HG03095 (cell line): ENCODE results near the gene CMTM7.

ENCODE experiments used
- ATAC-seq: cut with Tn5 transposase; IDR thresholded peaks from one replicate; pipeline ENCODE4 v1.9.1; 2021; ENCODE audit warnings: moderate library complexity; ENCODE audit not compliant: unreplicated experiment

Gene CMTM7

GRCh38 chr3:32391643-32392535 lies at the start of gene CMTM7:
CMTM7 (plus strand) TSS chr3:32391853; CDS start chr3:32391907, 54 bp downstream.
- peak; percentile 54 for ATAC-seq

DNA sequence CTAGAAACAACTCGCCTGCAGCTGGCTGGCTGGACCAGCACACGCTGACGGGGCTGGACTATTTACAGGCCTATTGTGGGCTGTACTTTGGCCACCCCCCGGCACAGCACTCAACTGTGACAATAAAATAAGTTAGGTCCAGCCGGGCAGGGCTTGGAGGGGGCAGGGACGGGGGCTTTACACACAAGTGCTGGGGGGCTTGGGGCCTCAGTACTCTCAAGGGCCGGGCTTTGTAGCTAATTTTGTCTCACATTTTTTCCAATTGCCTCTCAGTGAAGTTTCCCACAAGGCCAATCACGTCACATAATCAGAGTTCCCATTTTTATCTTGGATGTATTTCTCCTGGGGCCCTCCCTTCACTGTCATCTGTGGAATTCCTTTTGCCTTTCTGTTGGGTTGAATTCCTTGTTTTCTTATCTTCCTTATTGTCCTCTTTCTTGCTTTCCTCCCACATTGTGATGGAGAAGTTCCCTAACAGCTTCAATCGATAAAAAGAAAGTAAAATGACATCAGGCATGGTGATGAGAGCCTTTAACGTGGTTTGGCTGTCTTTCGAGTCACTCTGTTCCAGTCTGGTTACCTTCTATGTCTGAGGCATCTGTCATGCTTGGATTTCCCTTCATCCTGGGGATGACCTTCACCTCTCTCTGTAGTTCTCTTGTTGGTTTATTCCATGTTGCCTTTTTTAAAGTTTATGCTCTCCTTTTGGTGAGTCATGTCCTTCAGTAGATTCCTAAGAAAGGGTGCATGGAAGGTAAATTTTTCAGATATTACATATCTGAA lies 44.1 kb upstream of the CMTM7 start:
- no peak for ATAC-seq

DNA sequence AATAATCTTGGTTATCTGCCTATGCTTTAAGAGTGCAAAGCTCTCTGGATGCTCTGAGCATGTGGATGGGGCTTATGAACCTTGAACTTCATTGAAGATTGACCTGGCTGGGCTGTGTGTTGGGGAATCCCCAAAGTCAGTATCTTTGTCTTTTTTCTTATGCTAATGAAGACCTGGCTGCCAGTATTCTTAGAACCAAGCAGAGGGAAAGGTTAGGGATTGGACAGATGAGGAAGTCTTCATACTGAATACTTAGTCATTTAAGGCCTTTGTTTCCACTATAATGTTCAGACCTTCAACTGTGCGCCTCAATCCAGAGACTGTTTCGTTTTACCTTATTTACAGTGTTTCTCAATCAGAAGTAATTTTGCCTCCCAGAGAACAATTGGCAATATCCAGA lies 42.5 kb upstream of the CMTM7 start:
- ATAC-seq, result no peak

GRCh38 chr3:32352563-32352962 lies 39.1 kb upstream of the CMTM7 start:
- ATAC-seq, result no peak

- no peak for ATAC-seq
These were observed 38.3 kb upstream of the CMTM7 start for GRCh38 chr3:32353351-32353750.

DNA sequence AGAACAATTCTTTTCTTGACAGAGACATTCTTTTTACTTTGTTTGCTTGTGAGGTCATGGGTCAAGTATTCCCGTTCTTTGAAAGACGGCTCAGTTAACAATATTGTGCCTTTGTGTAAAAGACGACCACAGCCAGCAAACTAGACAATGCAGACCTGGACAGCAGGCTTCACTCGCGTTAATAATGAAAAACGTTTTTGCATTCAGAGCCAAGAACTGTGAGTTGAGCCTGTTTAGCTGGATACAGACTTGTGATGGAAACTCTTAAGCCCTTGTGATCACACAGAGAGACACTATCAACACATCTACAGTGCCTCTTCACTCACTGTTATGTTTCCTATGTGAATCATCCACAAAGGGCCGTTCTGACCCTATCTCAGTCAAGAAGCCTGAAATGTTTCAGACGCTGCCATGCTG lies 37.3 kb upstream of the CMTM7 start:
- ATAC-seq, result no peak

DNA sequence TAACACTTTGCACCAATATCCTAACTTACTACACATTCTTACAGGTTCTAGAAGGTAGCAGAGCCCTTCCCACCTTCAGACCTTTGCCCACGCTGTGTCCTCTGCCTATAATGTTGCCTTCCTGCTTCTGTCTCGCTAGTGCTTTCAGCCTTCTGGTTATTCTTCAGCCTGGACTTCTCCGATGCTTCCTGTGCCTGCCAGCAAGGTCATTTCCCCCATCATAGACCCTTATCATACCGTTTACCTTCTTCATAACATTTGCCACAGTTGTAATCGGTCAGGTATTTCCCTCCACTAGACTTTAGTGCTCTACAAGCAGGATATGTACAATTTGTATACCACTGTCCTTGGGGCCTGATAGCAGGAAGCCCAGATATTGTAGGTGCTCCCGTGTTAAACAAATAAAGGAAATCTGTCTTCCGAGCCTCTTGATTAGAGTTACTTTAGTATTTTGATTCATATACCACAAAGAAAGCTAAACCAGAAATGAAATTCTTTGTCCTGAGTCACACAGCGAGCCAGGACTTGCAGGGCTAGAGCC lies 35.8 kb upstream of the CMTM7 start:
- ATAC-seq, result no peak

GRCh38 chr3:32359766-32360492 lies 31.7 kb upstream of the CMTM7 start:
- ATAC-seq, result no peak

DNA sequence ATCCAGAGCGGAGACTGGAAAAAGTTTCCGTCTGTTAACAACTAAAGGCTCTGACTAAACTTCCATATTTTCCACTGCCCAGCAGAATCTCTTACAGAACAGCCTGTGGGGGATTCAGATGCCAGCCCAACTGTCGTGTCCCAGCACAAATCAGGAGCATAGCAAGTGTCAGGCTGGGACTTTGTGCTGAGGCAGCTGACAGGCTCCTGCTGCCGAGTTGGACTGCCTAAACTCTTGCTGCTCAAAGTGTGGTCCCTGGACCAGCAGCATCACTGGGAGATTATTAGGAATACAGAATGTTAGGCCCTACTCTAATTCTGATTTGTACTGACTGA lies 31.2 kb upstream of the CMTM7 start:
- no peak for ATAC-seq

DNA sequence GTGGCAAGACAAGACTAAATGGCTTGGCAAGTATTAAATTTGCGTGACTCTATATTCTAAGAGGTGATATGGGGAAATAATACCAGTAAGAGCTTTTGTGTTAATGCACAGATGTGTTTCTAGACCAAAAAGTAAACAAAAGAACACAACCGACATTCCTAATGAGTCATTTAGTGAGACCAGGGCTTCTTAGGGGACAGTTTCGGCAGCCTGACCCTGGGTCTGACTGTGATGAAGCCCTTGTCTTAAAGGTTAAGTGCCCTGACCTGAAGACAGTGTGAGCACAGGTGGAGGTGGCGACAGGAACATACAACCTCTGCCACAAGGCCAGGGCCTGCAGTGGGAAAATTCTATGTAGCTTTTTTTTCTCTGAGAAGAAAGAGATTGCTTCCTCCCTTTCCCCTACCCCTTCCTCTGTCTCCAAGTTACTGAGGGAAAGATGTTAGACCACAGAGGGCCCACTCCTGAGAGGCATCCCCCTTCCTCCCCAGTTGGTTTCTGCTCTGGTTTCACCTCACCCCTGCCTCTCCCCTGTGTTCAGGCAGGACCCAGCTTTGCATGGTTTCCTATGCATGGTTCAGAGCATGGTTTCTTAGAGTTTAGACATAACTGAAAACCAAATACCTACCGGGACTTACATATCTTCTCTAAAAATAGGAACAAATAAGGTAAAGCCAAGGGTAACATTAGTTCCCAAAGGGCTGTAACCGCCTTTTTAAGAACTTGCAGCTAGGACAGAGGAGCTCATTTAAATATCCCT lies 24.8 kb upstream of the CMTM7 start:
- peak; percentile 62 for ATAC-seq

DNA sequence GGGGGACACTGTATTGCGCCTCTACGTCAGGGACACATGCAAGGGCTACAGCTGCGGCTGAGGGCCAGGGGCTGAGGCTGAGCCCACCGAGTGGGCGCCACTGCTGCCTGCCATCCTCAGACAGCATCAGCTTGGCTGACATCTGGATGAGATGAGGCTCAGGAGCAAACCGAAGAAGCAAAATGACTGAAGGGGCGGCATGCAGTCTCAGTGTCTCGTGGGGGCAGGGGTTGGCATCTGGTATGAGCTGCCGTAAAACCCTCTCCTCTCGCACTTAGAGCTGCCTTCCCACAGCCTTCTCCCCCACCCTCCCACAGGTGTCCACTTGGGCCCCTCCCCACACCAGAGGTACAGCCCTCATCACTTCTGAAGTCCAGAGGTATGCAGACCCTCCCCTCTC lies 24.2 kb upstream of the CMTM7 start:
- ATAC-seq, result no peak

GRCh38 chr3:32371461-32372212 lies 20.0 kb upstream of the CMTM7 start:
- ATAC-seq, result no peak

DNA sequence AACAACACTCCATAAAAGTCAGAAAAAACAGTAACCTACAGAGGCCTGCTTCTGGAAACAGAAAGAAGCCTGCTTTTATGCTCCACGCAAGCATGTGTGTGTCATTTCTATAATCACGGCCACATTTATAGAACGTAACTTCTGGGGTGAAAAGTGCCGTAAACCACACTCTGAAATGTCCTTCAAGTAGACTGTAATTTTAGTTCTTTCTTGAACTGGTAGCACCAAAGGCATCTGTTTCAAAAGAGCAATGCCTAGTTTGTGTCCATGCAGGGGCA lies 19.5 kb upstream of the CMTM7 start:
- no peak for ATAC-seq

GRCh38 chr3:32373276-32373675 lies 18.4 kb upstream of the CMTM7 start:
- ATAC-seq, result no peak

DNA sequence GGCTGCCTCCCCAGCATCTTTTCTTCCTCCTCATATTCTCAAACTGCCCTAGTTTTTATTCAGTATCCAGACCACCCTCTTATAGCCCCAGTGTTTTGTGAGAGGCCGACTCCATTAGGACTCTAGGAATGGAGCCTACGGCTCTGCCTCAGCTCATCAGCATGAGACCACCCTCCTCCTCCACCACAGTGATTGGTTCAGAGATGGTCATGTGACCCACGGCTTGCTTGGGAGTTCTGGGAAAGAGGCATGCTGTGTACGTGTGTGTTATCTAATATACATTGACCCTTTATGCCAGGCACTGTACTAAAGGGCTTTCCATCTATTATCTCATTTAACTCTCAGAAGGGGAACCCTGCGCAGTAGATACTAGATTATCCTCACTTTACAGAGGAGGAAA lies 17.8 kb upstream of the CMTM7 start:
- no peak for ATAC-seq

GRCh38 chr3:32374788-32375595 lies 16.7 kb upstream of the CMTM7 start:
- no peak for ATAC-seq

- no peak for ATAC-seq
These were observed 16.1 kb upstream of the CMTM7 start for GRCh38 chr3:32375596-32375930.

- no peak for ATAC-seq
These were observed 15.5 kb upstream of the CMTM7 start for GRCh38 chr3:32376115-32376514.

DNA sequence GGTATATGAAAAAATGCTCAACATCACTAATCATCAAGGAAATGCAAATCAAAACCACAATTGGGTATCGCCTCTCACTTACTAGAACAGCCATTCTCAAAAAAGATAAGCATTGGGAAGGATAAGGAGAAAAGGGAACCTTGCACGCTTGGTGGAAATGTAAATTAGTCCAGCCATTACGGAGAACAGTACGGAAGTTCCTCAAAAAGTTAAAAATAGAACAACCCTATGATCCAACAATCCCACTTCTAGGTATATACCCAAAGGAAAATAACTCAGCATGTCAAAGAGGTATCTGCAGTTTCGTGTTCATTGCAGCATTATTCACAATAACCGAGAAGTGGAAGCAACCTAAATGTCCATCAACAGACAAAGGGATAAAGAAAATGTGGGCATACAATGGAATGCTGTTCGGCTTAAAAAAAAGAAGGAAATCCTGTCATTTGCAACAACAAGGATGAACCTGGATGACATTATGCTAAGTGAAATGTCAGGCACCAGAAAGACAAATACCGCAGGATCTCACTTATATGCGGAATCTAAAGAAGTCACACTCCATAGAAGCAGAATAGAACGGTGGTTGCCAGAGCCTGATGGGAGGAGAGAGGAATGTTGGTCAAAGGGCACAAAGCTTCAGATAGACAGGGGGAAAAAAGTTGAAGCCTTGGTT lies 11.7 kb upstream of the CMTM7 start:
- no peak for ATAC-seq
